Activated CD8-positive, alpha-beta memory T cell treated with anti-CD3 and anti-CD28 coated beads, Interleukin-2, amount 10 ng/mL, durations not matched to agents 7 days and 5 days (primary cell): ENCODE data around the gene POLR2L. TPM values are rescaled to one million over a fixed set of nuclear protein-coding genes. Genes with fewer than 3 reads are reported as not detected.

Experiments used
- ATAC-seq: fragments of 150-1000 bp; cut with Tn5 transposase; one replicate; pipeline ENCODE4 v1.10.0; 2021; ENCODE audit warnings: moderate library complexity
- CTCF ChIA-PET: fragments of 350-600 bp; sonication (Branson Sonifier 250); formaldehyde crosslinking; loops from one replicate; lab custom pipeline; 2021; ENCODE audit warnings: antibody characterized with exemption; lab: Charles Lee
- DNase-seq: peaks from one replicate; pipeline ENCODE4 v3.0.0-alpha.2; 2020
- H3K27ac Mint-ChIP-seq: one replicate; pipeline ENCODE4 v1.8.0; 2021; ENCODE audit warnings: mild to moderate bottlenecking, mixed read lengths
- H3K27me3 Mint-ChIP-seq: one replicate; pipeline ENCODE4 v1.8.0; 2021; ENCODE audit warnings: mixed read lengths
- H3K36me3 Mint-ChIP-seq: one replicate; pipeline ENCODE4 v1.8.0; 2021; ENCODE audit warnings: mild to moderate bottlenecking, mixed read lengths
- H3K4me1 Mint-ChIP-seq: one replicate; pipeline ENCODE4 v1.8.0; 2021; ENCODE audit warnings: mixed read lengths
- H3K4me3 Mint-ChIP-seq: one replicate; pipeline ENCODE4 v1.8.0; 2021; ENCODE audit warnings: mild to moderate bottlenecking, moderate library complexity, mixed read lengths
- H3K9me3 Mint-ChIP-seq: one replicate; pipeline ENCODE4 v1.8.0; 2022; ENCODE audit warnings: low read depth, mixed read lengths
- total RNA-seq, 2 experiments: library from RNA; stranded (reverse); gene quantifications; one replicate each; pipeline ENCODE4 v1.2.3, GENCODE V29; 2021

The POLR2L gene
- total RNA-seq, 2 experiments from 2014 or later = 87.6 to 114 TPM

GRCh38 chr11:856397-856796 is 14.1 kb upstream of the POLR2L start:
- Mint-ChIP-seq H3K4me3 (no peak overlapping the region), H3K27ac (no peak overlapping the region), H3K36me3 (no peaks in the 10 kb centered on the region), H3K9me3 (no peaks in the 10 kb centered on the region), H3K4me1 (no peaks in the 10 kb centered on the region), H3K27me3 (no peaks in the 10 kb centered on the region)
- no peak for ATAC-seq
- CTCF ChIA-PET = interaction anchor here (0.8 kb wide), 1 partner anchor 658 kb away, joined by 3 read pairs; no protein-coding TSS in a partner anchor
- no peak for DNase-seq

GRCh38 chr11:855796-856195 is 13.5 kb upstream of the POLR2L start:
- no peaks in the 10 kb centered on the region for H3K4me1 Mint-ChIP-seq
- CTCF ChIA-PET = no interaction called here

GRCh38 chr11:855330-855674 is 13.0 kb upstream of the POLR2L start:
- no peaks in the 10 kb centered on the region for H3K4me1 Mint-ChIP-seq
- DNase-seq (no peak), ATAC-seq (no peak)
- no peaks in the 10 kb centered on the region for H3K36me3 Mint-ChIP-seq
- H3K4me3 Mint-ChIP-seq = no peak overlapping the region
- H3K27ac Mint-ChIP-seq = no peak overlapping the region
- H3K27me3 Mint-ChIP-seq = peaks cover 6% of the 10 kb centered on the region
- CTCF ChIA-PET = no interaction called here
- no peaks in the 10 kb centered on the region for H3K9me3 Mint-ChIP-seq

More at GRCh38 chr11:855796-856195, 13.5 kb upstream of the POLR2L start:
- H3K36me3 Mint-ChIP-seq = no peaks in the 10 kb centered on the region
- H3K4me3 Mint-ChIP-seq = no peak overlapping the region
- ATAC-seq (no peak), DNase-seq (no peak)
- H3K27me3 Mint-ChIP-seq = peaks cover 6% of the 10 kb centered on the region
- no peak overlapping the region for H3K27ac Mint-ChIP-seq
- no peaks in the 10 kb centered on the region for H3K9me3 Mint-ChIP-seq

GRCh38 chr11:854601-855329 is 12.4 kb upstream of the POLR2L start:
- Mint-ChIP-seq H3K4me1 (no peaks in the 10 kb centered on the region), H3K27me3 (peaks cover 6% of the 10 kb centered on the region), H3K9me3 (no peaks in the 10 kb centered on the region), H3K27ac (no peak overlapping the region), H3K4me3 (no peak overlapping the region), H3K36me3 (no peaks in the 10 kb centered on the region)
- CTCF ChIA-PET = no interaction called here
- no peak for DNase-seq
- ATAC-seq = no peak

- Mint-ChIP-seq H3K4me3 (no peak overlapping the region), H3K4me1 (no peaks in the 10 kb centered on the region), H3K27me3 (peaks cover 8% of the 10 kb centered on the region), H3K36me3 (no peaks in the 10 kb centered on the region), H3K27ac (no peak overlapping the region), H3K9me3 (no peaks in the 10 kb centered on the region)
- CTCF ChIA-PET = no interaction called here
- ATAC-seq = no peak
- no peak for DNase-seq
Observed at GRCh38 chr11:853682-854448, 11.5 kb upstream of the POLR2L start.

- Mint-ChIP-seq H3K36me3 (no peaks in the 10 kb centered on the region), H3K9me3 (no peaks in the 10 kb centered on the region), H3K4me1 (peaks cover 5% of the 10 kb centered on the region), H3K27me3 (peaks cover 13% of the 10 kb centered on the region), H3K4me3 (no peak overlapping the region), H3K27ac (no peak overlapping the region)
- CTCF ChIA-PET = no interaction called here
- ATAC-seq (no peak), DNase-seq (no peak)
Observed at GRCh38 chr11:852762-853161, 10.4 kb upstream of the POLR2L start.

GRCh38 chr11:850775-851763 is 8.7 kb upstream of the POLR2L start:
- Mint-ChIP-seq H3K27me3 (peaks cover 13% of the 10 kb centered on the region), H3K9me3 (no peaks in the 10 kb centered on the region), H3K27ac (no peak overlapping the region), H3K36me3 (no peaks in the 10 kb centered on the region), H3K4me3 (no peak overlapping the region), H3K4me1 (peaks cover 5% of the 10 kb centered on the region)
- CTCF ChIA-PET = interaction anchor here (1.0 to 1.3 kb wide), 2 partner anchors 88 to 199 kb away, joined by 3 to 6 read pairs; no protein-coding TSS in a partner anchor
- DNase-seq = no peak
- no peak for ATAC-seq

- Mint-ChIP-seq H3K36me3 (no peaks in the 10 kb centered on the region), H3K4me3 (no peak overlapping the region), H3K27me3 (peaks cover 13% of the 10 kb centered on the region), H3K27ac (no peak overlapping the region), H3K4me1 (peaks cover 5% of the 10 kb centered on the region), H3K9me3 (no peaks in the 10 kb centered on the region)
- DNase-seq (no peak), ATAC-seq (peak; percentile 7)
- CTCF ChIA-PET = interaction anchor here (1.4 to 2.5 kb wide), 2 partner anchors 198 to 200 kb away, joined by 4 to 41 read pairs; no protein-coding TSS in a partner anchor
Observed at GRCh38 chr11:849951-850774, 7.8 kb upstream of the POLR2L start.

GRCh38 chr11:849104-849824 is 6.9 kb upstream of the POLR2L start:
- no peaks in the 10 kb centered on the region for H3K36me3 Mint-ChIP-seq
- H3K4me3 Mint-ChIP-seq = no peak overlapping the region
- peaks cover 5% of the 10 kb centered on the region for H3K4me1 Mint-ChIP-seq
- DNase-seq (no peak), ATAC-seq (peak; percentile 16)
- H3K27me3 Mint-ChIP-seq = peaks cover 13% of the 10 kb centered on the region
- CTCF ChIA-PET = interaction anchor here (0.7 to 2.7 kb wide), 13 partner anchors 14 to 725 kb away, joined by 3 to 41 read pairs (median 4); partner anchors contain the start of genes AP2A2 and CD151
- H3K9me3 Mint-ChIP-seq = no peaks in the 10 kb centered on the region
- H3K27ac Mint-ChIP-seq = no peak overlapping the region

GRCh38 chr11:848380-848931 is 6.1 kb upstream of the POLR2L start:
- Mint-ChIP-seq H3K27me3 (peaks cover 13% of the 10 kb centered on the region), H3K27ac (no peak overlapping the region), H3K4me1 (peaks cover 13% of the 10 kb centered on the region), H3K36me3 (no peaks in the 10 kb centered on the region), H3K4me3 (no peak overlapping the region), H3K9me3 (no peaks in the 10 kb centered on the region)
- CTCF ChIA-PET = interaction anchor here (0.7 to 2.7 kb wide), 17 partner anchors 8 to 726 kb away, joined by 3 to 41 read pairs (median 4); partner anchors contain the start of genes AP2A2, CD151 and CHID1
- DNase-seq (peak; percentile 74), ATAC-seq (peak; percentile 81)

GRCh38 chr11:847876-848275 is 5.5 kb upstream of the POLR2L start:
- Mint-ChIP-seq H3K27me3 (peaks cover 13% of the 10 kb centered on the region), H3K27ac (no peak overlapping the region), H3K9me3 (no peaks in the 10 kb centered on the region), H3K4me1 (peaks cover 14% of the 10 kb centered on the region), H3K4me3 (no peak overlapping the region), H3K36me3 (no peaks in the 10 kb centered on the region)
- DNase-seq = no peak
- CTCF ChIA-PET = interaction anchor here (0.7 to 2.7 kb wide), 16 partner anchors 7 to 727 kb away, joined by 3 to 41 read pairs (median 4); partner anchors contain the start of genes CD151 and CHID1
- ATAC-seq = no peak
